Stimulated activated CD4-positive, alpha-beta T cell treated with anti-CD3 and anti-CD28 coated beads, Interleukin-12 subunit alpha, Interleukin-12 subunit beta, amount 100 ng/mL, for 48 hours (primary cell): ENCODE results near the gene ZNF622.
"Not testable (repeated sequence)": the region's sequence is repeated elsewhere in the genome, so short reads cannot be mapped to it uniquely, and the experiment has no call there.

Source experiments
- DNase-seq, 3 donors: peaks; one replicate each; pipeline ENCODE4 v3.0.0-alpha.2; 2020; ENCODE audit warnings: low read depth in 2 of 3, low spot score in 1 of 3

Gene ZNF622

GRCh38 chr5:16436065-16436682, 29.4 kb downstream of the ZNF622 start:
- not testable (repeated sequence) for DNase-seq

GRCh38 chr5:16431490-16431889, 34.1 kb downstream of the ZNF622 start:
- DNase-seq = no peak

GRCh38 chr5:16430349-16431089, 35.1 kb downstream of the ZNF622 start:
- no peak for DNase-seq

- no peak for DNase-seq
Observed at GRCh38 chr5:16428359-16428758, 37.2 kb downstream of the ZNF622 start.

- no peak for DNase-seq
Observed at GRCh38 chr5:16427587-16427986, 38.0 kb downstream of the ZNF622 start.

- DNase-seq = no peak
Observed at GRCh38 chr5:16418471-16418922, 47.1 kb downstream of the ZNF622 start.

- no peak for DNase-seq
Observed at GRCh38 chr5:16417398-16418074, 48.1 kb downstream of the ZNF622 start.

GRCh38 chr5:16414861-16415260, 50.7 kb downstream of the ZNF622 start:
- DNase-seq = no peak

- no peak for DNase-seq
Observed at GRCh38 chr5:16413166-16413860, 52.3 kb downstream of the ZNF622 start.

- no peak for DNase-seq
Observed at GRCh38 chr5:16412556-16412955, 53.0 kb downstream of the ZNF622 start.

GRCh38 chr5:16411741-16412455, 53.7 kb downstream of the ZNF622 start:
- no peak for DNase-seq

- no peak for DNase-seq
Observed at GRCh38 chr5:16411235-16411634, 54.4 kb downstream of the ZNF622 start.

GRCh38 chr5:16410338-16410737, 55.3 kb downstream of the ZNF622 start:
- DNase-seq = no peak

GRCh38 chr5:16406630-16407029, 59.0 kb downstream of the ZNF622 start:
- DNase-seq = no peak

- DNase-seq = no peak
Observed at GRCh38 chr5:16406023-16406422, 59.6 kb downstream of the ZNF622 start.
